Astrocyte (in vitro differentiated cells and primary cell): ENCODE measurements around the gene MBOAT2. TPM values are rescaled to one million over a fixed set of nuclear protein-coding genes. Genes with fewer than 3 reads are reported as not detected.
A peak's percentile ranks its signal among the peaks of the same experiment; 100 is the strongest.

Experiments used
- DNase-seq: peaks from one replicate; pipeline ENCODE4 v3.0.0-alpha.2; 2010; ENCODE audit warnings: low read depth
- FAIRE-seq: peaks from 2 replicates; lab custom pipeline; 2011; peaks lifted over from hg19 to GRCh38; lab: Jason Lieb, UNC
- H2AFZ ChIP-seq: 2 replicates; pipeline ENCODE4 v1.6.0; 2012; ENCODE audit warnings: low read depth, low read length, inconsistent platforms
- H3K27ac ChIP-seq: 2 replicates; pipeline ENCODE4 v1.5.1; 2011; ENCODE audit warnings: low read depth, low read length, inconsistent platforms
- H3K27me3 ChIP-seq: 2 replicates; pipeline ENCODE4 v1.6.0; 2011; ENCODE audit warnings: low read length, inconsistent platforms; ENCODE audit not compliant: insufficient read depth
- H3K36me3 ChIP-seq: 2 replicates; pipeline ENCODE4 v1.5.1; 2011; ENCODE audit warnings: low read length, inconsistent platforms; ENCODE audit not compliant: insufficient read depth
- H3K4me1 ChIP-seq: 2 replicates; pipeline ENCODE4 v1.5.1; 2011; ENCODE audit warnings: low read length, inconsistent platforms; ENCODE audit not compliant: insufficient read depth
- H3K4me2 ChIP-seq: 2 replicates; pipeline ENCODE4 v1.6.0; 2012; ENCODE audit warnings: low read length, inconsistent platforms
- H3K4me3 ChIP-seq: 2 replicates; pipeline ENCODE4 v1.5.1; 2011; ENCODE audit warnings: low read depth, mild to moderate bottlenecking, low read length, inconsistent platforms; ENCODE audit not compliant: insufficient read depth
- H3K79me2 ChIP-seq: 2 replicates; pipeline ENCODE4 v1.6.0; 2012; ENCODE audit warnings: mild to moderate bottlenecking, low read length, inconsistent platforms; ENCODE audit not compliant: insufficient read depth
- H3K9ac ChIP-seq: 2 replicates; pipeline ENCODE4 v1.6.0; 2012; ENCODE audit warnings: mild to moderate bottlenecking, low read length, inconsistent platforms
- H3K9me3 ChIP-seq: 2 replicates; pipeline ENCODE4 v1.5.1; 2012; ENCODE audit warnings: low read depth, mild to moderate bottlenecking, low read length, inconsistent platforms; ENCODE audit not compliant: insufficient read depth
- H4K20me1 ChIP-seq: 2 replicates; pipeline ENCODE4 v1.6.0; 2012; ENCODE audit warnings: low read length, inconsistent platforms; ENCODE audit not compliant: insufficient read depth
- H3K27ac Mint-ChIP-seq: one replicate; pipeline ENCODE4 v1.8.0; 2021; ENCODE audit warnings: mild to moderate bottlenecking, mixed read lengths; ENCODE audit not compliant: unreplicated experiment
- H3K27me3 Mint-ChIP-seq: one replicate; pipeline ENCODE4 v1.8.0; 2021; ENCODE audit warnings: low read depth, mixed read lengths; ENCODE audit not compliant: unreplicated experiment
- H3K36me3 Mint-ChIP-seq: one replicate; pipeline ENCODE4 v1.8.0; 2021; ENCODE audit warnings: low read depth, mixed read lengths; ENCODE audit not compliant: unreplicated experiment
- H3K4me1 Mint-ChIP-seq: one replicate; pipeline ENCODE4 v1.8.0; 2021; ENCODE audit warnings: low read depth, mixed read lengths; ENCODE audit not compliant: unreplicated experiment
- H3K4me3 Mint-ChIP-seq: one replicate; pipeline ENCODE4 v1.8.0; 2021; ENCODE audit warnings: mild to moderate bottlenecking, moderate library complexity, mixed read lengths; ENCODE audit not compliant: unreplicated experiment
- H3K9me3 Mint-ChIP-seq: one replicate; pipeline ENCODE4 v1.8.0; 2021; ENCODE audit warnings: mild to moderate bottlenecking, mixed read lengths; ENCODE audit not compliant: unreplicated experiment
- EZH2 ChIP-seq: IDR thresholded peaks from 2 replicates; pipeline ENCODE4 v1.6.1; 2012; ENCODE audit warnings: mild to moderate bottlenecking, low read length, inconsistent platforms; ENCODE audit not compliant: insufficient read depth
- total RNA-seq: library from RNA; stranded (reverse); gene quantifications from 2 replicates; pipeline ENCODE4 v1.2.1, GENCODE V29; 2021
- TF ChIP-seq, protein P1 (sequence below): IDR thresholded peaks from 2 replicates; pipeline ENCODE4 v1.5.1; 2011; ENCODE audit warnings: low read depth, mild to moderate bottlenecking, inconsistent platforms, low read length, moderate library complexity; ENCODE audit not compliant: insufficient read depth

The MBOAT2 gene
- total RNA-seq, 1 donor from 2014 or later, result 54.6 TPM

- no peaks in the 10 kb centered on the region for H3K9me3 Mint-ChIP-seq
- H3K79me2 ChIP-seq, result no peaks in the 10 kb centered on the region
- DNase-seq (no peak), FAIRE-seq (no peak)
- H3K9ac ChIP-seq, result no peak overlapping the region
- no peaks in the 10 kb centered on the region for H3K4me1 ChIP-seq
- no peak overlapping the region for H2AFZ ChIP-seq
- no peaks in the 10 kb centered on the region for H3K9me3 ChIP-seq
- no peaks in the 10 kb centered on the region for H3K27me3 Mint-ChIP-seq
- no peak overlapping the region for H3K4me2 ChIP-seq
- no peak overlapping the region for H3K4me3 Mint-ChIP-seq
- no peak overlapping the region for H3K27ac Mint-ChIP-seq
- H3K36me3 ChIP-seq, result peaks cover 5% of the 10 kb centered on the region
- no peaks in the 10 kb centered on the region for H4K20me1 ChIP-seq
- no peak overlapping the region for H3K27ac ChIP-seq
- TF ChIP-seq EZH2, result no peak
- TF ChIP-seq, protein P1, sequence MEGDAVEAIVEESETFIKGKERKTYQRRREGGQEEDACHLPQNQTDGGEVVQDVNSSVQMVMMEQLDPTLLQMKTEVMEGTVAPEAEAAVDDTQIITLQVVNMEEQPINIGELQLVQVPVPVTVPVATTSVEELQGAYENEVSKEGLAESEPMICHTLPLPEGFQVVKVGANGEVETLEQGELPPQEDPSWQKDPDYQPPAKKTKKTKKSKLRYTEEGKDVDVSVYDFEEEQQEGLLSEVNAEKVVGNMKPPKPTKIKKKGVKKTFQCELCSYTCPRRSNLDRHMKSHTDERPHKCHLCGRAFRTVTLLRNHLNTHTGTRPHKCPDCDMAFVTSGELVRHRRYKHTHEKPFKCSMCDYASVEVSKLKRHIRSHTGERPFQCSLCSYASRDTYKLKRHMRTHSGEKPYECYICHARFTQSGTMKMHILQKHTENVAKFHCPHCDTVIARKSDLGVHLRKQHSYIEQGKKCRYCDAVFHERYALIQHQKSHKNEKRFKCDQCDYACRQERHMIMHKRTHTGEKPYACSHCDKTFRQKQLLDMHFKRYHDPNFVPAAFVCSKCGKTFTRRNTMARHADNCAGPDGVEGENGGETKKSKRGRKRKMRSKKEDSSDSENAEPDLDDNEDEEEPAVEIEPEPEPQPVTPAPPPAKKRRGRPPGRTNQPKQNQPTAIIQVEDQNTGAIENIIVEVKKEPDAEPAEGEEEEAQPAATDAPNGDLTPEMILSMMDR, result no peak
- peaks cover 13% of the 10 kb centered on the region for H3K36me3 Mint-ChIP-seq
- H3K27me3 ChIP-seq, result no peaks in the 10 kb centered on the region
- peaks cover 2% of the 10 kb centered on the region for H3K4me1 Mint-ChIP-seq
- no peak overlapping the region for H3K4me3 ChIP-seq
Observed at GRCh38 chr2:8877332-8877731, 126.2 kb downstream of the MBOAT2 start.

- H3K4me3 ChIP-seq, result no peak overlapping the region
- H3K27ac ChIP-seq, result no peak overlapping the region
- no peak for FAIRE-seq
- no peak overlapping the region for H3K4me3 Mint-ChIP-seq
- no peak overlapping the region for H3K4me2 ChIP-seq
- no peaks in the 10 kb centered on the region for H3K27me3 Mint-ChIP-seq
- no peaks in the 10 kb centered on the region for H3K4me1 ChIP-seq
- no peaks in the 10 kb centered on the region for H3K9me3 Mint-ChIP-seq
- no peaks in the 10 kb centered on the region for H4K20me1 ChIP-seq
- no peak overlapping the region for H2AFZ ChIP-seq
- peaks cover 13% of the 10 kb centered on the region for H3K36me3 Mint-ChIP-seq
- DNase-seq, result peak; percentile 56
- H3K79me2 ChIP-seq, result no peaks in the 10 kb centered on the region
- peaks cover 5% of the 10 kb centered on the region for H3K36me3 ChIP-seq
- no peak overlapping the region for H3K9ac ChIP-seq
- H3K27me3 ChIP-seq, result no peaks in the 10 kb centered on the region
- H3K9me3 ChIP-seq, result no peaks in the 10 kb centered on the region
- TF ChIP-seq EZH2, result no peak
- TF ChIP-seq, protein P1, result no peak
- peaks cover 2% of the 10 kb centered on the region for H3K4me1 Mint-ChIP-seq
- no peak overlapping the region for H3K27ac Mint-ChIP-seq
Observed at GRCh38 chr2:8876628-8877027, 126.9 kb downstream of the MBOAT2 start.

DNA sequence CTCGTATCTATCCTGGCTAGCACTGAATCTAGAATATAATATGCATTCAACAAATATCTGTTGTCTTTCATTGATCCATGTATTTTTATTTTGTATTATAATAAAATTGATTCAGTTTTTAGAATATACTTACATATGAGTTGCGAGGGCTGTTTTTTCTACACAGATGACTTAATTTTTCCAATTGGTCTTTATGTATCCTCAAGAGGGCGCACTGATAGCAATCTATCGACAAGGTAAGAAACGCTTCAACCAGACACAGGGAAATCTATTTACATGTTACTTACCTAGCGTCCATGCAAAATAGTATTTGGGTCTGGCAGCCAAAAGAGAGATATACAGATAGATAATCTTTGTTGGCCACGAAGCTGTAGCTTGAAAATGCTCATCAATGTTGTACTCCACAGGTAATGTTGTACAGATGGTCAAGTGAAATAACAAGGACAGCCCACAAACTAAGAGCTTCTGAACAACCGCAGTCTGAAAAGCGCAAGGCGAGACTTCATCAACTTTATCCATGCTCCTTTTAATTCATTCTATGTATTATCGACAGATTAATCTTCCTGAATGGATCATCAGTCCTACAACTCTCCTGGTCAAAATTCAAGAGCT lies 130.6 kb downstream of the MBOAT2 start:
- H3K4me1 Mint-ChIP-seq, result peaks cover 2% of the 10 kb centered on the region

More for the DNA sequence above, 130.6 kb downstream of the MBOAT2 start:
- TF ChIP-seq, protein P1, result peak; percentile 67
- no peak for TF ChIP-seq EZH2
- peaks cover 4% of the 10 kb centered on the region for H3K36me3 Mint-ChIP-seq
- no peaks in the 10 kb centered on the region for H3K27me3 Mint-ChIP-seq
- Histone ChIP-seq H3K27me3 (no peaks in the 10 kb centered on the region), H3K4me1 (no peaks in the 10 kb centered on the region), H3K4me3 (no peak overlapping the region), H3K27ac (no peak overlapping the region), H3K9me3 (no peaks in the 10 kb centered on the region), H3K4me2 (no peak overlapping the region), H3K79me2 (no peaks in the 10 kb centered on the region), H3K36me3 (no peaks in the 10 kb centered on the region), H4K20me1 (no peaks in the 10 kb centered on the region), H2AFZ (no peak overlapping the region), H3K9ac (no peak overlapping the region)
- no peak overlapping the region for H3K4me3 Mint-ChIP-seq
- FAIRE-seq (no peak), DNase-seq (peak; percentile 54)
- no peak overlapping the region for H3K27ac Mint-ChIP-seq
- H3K9me3 Mint-ChIP-seq, result no peaks in the 10 kb centered on the region
